Iris pigment epithelial cell (primary cell): Measurements from ENCODE around the gene ARSD.
"Not testable (repeated sequence)": the region's sequence is repeated elsewhere in the genome, so short reads cannot be mapped to it uniquely, and the experiment has no call there.

Experiments
- DNase-seq: peaks from one replicate; pipeline ENCODE4 v3.0.0-alpha.2; 2011; ENCODE audit warnings: low read depth

Gene ARSD

DNA sequence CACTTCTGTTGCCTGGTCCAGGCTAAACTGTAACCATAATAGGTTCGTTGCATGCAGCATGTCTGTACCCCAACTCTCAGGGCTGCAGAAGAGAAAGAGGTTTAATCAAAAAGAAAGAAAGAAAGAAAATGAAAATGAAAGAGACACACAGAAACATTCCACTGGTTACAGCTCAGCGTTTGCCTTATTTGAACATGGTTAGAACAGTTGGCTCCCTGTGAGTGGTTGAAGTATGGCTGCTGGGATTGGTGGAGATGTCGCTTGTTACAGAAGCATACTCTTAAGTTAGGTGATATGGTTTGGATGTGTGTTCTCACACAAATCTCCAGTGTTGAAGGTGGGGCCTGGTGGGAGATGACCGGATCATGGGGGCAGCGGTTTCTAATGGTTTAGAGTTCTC is 36.3 kb downstream of the ARSD start:
- DNase-seq: no peak

DNA sequence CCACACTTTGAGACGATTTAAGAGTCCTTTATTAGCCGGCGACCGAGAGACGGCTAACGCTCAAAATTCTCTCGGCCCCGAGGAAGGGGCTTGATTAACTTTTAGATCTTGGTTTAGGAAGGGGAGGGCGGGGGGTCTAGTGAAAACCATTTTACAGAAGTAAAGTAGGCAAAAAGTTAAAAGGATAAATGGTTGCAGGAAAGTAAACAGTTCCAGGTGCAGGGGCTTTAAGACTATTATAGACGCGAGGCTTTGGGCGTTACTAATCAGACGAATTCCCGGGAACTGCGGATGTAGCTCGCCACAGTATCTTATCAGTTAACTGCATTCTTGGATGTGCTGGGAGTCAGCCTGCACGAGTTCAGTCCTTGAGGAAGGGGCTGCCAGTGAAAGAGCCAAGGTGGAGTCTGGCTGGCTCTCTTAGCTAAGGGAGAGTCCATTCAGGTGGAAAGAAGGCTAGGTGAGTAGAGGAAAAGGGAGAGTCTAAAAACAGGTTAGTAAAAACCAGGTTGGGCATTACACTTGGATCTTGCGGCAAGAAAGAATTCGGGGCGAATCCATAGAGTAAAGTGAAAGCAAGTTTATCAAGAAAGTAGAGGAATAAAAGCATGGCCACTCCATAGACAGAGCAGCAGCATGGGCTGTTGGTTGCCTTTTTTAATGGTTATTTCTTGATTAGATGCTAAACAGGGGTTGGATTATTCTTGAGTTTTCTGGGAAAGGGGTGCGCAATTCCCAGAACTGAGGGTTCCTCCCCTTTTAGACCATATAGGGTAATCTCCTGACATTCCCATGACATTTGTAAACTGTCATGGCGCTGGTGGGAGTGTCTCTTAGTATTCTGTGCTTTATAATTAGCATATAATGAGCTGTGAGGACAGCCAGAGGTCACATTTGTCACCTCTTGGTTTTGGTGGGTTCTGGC is 38.3 kb downstream of the ARSD start:
- DNase-seq: not testable (repeated sequence)

DNA sequence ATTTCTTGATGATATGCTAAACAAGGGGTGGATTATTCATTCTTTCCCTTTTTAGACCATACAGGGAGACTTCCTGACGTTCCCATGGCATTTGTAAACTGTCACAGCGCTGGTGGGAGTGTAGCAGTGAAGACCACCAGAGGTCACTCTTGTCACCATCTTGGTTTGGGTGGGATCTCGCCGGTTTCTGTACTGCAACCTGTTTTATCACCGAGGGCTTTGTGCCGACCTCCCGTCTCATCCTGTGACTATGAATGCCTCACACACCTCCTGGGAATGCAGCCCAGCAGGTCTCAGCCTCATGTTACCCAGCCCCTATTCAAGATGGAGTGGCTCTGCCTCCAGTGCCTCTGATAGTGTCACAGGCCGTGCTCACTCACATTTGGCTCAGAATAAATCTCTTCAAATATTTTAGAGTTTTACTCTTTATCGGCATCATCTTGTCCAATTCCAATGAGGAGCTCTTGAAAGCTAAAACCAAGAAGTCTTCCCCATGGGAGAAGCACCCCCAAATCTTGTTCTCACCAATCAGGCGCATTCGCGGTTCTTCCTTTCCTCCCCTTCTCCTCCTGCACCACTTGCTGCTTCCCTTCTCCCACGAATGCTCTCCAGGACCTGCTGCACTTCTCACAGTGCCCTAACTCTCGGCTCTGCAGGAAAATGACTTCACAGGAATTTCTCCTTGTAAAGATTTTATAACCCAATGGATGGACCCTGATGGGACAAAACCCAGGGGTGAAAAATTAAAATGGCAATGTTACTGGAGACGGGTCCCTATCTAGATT is 39.2 kb downstream of the ARSD start:
- not testable (repeated sequence) for DNase-seq

DNA sequence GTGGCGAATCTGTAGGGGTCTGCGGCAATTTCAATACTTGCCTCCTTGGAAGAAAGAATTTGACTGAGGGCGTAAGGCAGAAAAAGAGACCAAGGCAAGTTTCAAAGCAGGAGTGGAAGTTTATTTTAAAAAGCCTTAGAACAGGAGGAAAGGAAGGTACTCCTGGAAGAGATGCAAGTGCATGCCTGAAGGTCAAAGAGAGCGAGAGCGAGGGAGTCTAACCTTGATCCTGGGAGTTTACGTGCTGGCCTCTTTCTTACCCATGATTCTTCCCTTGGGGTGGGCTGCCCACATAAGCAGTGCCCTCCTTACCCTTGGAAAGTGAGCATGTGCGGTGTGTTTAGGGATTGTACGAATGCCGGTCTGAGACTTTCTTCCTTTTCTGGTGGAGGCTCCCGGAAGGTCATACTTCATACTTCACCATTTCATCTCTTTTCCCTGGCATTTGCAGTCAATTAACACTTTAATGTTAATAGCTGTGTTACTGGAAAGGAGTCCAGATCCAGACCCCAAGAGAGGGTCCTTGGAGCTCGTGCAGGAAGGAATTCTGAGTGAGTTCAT is 40.0 kb downstream of the ARSD start:
- no peak for DNase-seq

DNA sequence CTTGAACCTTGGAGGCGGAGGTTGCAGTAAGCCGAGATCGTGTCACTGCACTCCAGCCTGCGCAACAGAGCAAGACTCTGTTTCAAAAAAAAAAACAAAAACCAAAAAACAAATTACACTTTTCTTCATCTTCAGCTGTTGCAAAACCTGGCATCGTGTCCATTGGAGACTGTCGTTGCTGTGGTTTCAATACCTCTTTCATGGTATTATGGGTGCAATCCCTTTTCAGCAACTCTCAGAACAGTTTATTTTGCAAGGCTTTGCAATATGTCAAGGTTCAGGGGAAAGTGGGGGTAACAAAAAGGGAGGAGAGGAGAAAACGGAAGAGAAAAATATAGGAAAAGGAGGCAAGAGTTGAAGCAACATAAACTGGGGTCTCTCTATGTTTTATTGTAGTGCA is 40.8 kb downstream of the ARSD start:
- no peak for DNase-seq

DNA sequence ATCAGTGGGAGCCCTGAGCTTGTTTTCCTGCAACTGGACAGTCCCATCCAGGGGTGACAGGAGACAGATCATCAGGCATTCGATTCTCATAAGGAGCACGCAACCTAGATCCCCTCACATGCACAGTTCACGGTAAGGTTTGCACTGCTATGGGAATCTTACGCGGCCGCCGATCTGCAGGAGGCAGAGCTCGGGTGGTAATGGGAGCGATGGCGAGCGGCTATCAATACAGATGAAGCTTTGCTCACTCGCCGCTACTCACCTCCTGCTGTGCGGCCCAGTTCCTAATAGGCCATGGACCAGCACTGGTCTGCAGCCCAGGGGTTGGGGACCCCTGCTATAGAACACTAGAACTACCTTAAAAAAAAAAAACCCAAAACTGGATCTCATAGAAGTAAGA is 45.4 kb downstream of the ARSD start:
- no peak for DNase-seq

DNA sequence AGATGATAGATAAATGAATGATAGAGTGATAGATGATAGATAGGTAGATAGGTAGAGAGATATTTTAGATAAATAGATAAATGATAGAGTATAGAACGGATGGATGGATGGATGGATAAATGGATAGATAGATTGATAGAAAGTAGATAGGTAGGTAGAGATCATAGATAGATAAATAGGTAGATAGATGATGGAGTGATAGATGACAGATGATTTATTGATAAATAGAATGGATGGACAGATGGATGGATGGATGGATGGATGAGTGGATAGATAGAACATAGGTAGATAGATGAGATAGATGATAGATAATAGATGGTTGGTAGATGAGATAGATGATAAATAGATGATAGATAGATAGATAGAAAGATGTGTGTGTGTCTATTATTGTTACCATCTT is 49.5 kb downstream of the ARSD start:
- no peak for DNase-seq

DNA sequence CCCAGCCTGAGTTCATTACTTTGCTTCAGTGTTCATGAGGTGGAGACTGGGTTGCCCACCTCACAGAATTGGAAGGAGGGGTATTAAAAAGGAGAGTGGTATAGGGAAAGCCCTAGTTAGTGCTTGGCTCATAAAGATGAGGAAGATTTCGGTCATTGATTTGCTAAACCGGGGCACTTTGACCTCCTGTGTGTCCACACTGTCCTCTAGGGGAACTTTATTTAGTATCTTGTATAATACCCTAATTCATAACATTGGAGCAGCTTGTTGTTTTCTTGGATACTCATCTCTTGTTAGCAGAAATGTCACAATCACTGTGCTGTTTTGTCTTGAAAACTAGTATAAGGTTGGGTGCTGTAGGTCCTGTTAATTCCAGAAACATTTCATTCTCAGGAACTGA is 50.6 kb downstream of the ARSD start:
- no peak for DNase-seq

DNA sequence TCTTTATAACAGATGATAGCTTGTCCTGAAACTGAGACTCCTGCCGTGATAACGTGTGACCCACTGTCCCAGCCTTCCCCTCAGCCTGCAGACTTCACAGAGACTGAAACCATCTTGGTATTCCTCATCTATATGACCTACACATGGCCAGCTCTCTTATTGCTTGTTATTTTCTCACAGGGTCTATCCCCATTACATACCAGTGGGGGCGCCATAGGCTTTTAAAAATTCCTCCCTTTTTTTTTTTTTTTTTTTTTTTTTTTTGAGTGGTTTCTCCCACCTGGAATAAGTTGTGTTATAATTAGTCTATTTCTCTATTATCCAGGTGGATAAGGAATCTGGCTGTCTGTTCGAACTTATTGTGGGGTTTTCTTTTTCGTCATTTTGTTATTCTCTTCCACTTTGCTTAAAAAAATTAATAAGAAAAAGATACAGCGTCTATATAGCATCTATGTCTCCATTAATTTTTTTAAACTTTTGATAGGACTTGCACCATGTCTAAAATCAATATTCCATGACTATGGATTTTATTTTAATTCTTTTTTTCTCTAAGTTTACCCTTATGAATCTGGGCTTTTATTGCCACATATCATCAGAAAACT is 53.2 kb downstream of the ARSD start:
- DNase-seq: peak; percentile 27

DNA sequence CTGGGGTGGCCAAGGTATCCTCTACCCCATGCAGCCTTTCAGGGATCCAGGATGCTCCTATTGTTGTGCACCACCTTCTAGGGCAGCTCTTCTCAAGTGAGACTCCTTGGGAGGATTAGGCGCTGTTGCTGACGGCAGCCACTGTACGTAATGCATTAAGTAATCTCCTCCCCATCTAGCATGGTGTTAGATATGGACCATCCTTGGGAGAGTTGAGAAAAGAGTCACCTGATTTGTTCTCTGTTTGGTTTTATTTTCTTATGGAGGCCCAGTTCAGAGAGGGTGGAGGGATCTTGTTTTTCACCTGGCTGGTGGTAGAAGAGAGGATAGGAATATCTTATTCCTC is 54.0 kb downstream of the ARSD start:
- DNase-seq: no peak

DNA sequence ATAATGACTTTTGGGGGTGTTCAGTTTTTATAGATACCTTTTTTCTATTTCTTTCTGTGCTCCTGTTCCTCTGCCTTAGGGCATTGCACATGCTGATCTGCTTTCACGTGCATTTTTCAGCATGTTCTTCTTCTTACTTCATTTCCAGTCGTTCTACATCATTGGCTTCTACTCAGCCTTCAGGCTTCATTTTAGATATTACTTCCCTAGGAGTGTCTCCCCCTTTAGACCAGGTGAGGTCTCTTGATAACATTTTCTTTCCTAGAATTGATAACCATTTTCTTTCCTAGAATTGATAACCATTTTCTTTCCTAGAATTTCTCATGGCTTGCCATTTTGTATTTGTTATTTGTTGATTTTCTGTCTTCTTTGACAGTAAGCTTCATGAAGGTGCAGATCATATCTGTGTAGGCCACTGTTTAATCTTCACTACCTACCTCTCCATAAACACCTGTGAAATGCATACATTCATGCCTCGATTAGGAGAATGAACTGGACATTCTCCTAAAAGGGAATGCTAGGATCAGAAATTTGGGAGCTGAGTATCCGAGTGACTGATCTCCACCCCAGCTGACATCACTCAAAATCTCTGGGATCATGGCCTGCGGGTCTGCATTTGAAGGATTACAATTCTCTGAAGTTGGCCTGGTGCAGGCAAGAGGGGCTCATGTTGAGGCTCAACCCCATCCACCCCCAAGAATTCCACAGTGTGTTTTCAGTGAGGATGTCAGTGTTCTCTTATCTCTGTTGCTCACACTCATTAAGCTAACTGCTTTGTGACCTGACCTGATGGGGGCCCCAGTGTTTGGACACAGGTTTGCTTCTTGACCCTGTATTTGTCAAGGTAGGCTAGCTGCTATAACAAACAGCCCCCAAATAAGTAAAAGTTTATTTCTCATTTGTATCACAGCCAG is 54.7 kb downstream of the ARSD start:
- no peak for DNase-seq

DNA sequence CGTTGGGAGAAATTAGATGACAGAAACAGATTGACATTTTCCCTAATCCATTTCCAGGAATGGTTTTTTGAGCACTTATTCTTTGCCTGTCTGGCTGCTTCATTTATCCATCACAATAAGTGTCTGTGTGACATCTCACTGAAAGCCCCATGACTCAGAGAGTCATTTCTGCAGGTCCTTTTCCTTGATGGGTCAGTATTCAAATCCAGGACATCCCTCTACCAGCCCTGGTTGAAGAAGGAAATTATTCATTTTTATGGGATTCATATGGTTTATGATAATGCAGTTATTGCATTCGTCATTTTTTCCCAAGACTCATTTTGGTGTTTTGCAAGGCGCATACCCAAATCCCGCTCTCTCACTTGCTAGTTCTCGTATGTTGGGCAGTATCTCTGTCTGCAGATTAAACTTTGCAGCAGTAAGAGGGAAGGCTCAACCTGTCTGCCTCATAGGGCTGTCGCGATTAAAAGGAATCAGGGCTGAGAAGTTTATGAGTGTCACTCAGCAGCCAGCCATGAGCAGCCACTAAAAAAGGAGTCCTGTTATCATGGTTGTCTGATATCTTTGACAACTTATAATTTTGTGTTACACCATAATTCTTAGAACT is 56.4 kb downstream of the ARSD start:
- DNase-seq: no peak

DNA sequence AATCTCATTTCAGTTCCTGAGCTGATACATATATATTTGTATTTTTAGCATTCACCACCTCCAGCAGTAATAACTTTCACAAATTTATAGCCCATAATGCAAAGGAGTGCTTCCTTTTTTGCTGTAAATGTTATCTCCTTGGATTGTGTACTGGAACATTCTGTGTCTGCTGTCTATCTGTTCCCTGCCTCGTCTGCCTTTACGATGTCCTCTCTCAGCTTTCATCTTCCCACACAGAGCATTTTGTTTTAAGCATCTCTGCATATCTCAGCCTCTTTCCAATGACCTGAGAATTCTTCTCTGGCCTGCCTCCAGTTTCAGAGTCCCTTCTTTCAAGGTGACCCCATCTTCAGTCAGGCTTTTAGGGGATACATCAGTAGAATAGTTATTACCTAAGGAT is 57.3 kb downstream of the ARSD start:
- no peak for DNase-seq

DNA sequence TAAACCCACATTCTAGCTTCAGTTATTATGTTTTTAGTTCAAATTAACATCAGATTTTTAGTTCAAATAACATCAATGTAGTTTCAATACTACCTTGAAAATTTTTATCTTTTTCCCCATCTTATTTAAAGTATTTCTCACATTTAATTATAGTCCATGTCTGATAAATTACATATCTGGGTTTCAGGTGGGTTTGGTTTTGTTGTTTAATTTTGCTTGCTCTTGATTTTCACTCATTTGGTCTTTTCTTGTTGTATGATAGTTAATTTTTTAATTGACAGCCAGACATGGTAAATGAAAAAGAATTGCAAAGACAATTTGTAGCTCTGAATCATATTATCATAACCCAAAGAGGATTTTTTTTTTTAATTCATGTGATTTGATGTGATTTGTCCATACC is 58.5 kb downstream of the ARSD start:
- DNase-seq: no peak

DNA sequence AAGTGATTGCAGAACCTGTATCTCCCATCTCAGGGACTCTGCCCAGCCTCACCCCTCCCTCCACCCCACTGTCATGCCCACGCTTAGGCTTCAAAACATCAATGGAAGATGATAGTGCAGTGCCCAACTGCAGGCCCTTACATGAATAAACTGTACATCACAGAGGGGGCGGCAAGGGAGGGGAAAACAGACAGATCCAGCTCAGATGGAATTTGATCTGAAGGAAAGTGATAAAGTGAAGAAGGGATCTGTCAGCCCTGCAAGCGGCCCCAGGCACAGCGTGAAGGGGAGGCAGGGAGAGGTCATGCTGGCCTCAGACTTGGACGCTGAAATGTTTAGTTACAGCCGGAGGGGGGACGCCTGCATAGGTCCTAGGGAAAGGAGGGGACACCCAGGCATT is 61.9 kb downstream of the ARSD start:
- DNase-seq: no peak

DNA sequence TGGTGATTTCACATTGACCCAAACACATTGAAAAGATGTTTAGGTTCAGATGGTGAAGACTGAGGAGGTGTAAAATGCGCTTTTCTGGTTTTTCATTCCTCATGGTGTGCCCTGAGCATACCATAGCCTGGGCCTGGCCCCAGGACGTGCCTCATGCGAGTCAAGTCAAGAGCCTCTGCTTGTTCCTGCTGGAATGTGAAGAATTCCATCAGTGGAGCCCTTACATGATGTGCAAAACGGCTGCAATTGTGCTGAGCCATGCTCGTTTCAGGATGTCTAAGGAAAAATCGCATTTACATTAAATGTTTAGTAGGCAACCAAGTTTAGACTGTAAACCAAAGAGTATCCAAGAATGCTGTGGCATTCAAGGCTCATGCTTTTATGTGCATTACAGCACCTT is 65.5 kb downstream of the ARSD start:
- peak; percentile 40 for DNase-seq

DNA sequence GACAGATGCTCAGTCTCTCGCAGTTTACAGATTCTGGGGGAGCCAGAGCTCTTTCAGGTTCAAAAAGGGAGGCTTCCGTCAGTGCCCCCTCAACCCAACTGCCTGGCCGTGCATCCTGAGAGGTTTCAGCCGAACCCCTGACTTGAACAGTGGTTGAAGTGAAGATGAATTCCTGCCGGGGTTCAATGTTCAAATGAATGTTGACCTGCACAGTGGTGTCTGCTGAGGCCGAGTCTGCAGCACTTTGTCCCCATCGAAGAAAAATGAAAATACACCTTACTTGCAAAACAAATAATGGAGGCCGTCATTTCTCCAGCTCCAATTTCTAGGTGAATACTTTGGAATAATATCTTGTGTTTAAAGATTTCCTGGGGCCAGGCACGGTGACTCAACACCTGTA is 66.7 kb downstream of the ARSD start:
- DNase-seq: no peak

DNA sequence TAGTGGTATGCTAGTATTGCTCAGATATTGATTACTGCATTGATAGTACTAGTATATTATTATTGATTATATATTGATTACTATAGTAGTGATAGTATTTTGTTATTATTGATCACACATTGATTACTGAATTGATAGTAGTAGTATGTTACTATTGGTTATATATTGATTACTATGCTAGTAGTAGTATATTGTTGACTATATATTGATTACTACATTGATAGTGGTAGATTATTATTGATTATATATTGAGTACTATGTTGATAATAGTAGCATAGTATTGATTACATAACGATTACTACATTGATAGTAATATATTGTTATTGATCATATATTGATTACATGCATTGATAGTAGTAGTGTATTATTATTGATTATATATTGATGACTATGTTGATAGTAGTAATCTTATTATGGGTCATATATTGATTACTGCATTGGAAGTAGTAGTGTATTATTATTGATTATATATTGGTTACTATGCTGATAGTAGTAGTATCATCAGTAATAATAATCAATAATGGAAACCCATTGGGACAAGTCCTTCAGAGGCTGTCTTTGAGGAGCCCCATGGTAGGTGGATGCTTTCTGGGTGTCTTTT is 69.8 kb downstream of the ARSD start:
- no peak for DNase-seq

DNA sequence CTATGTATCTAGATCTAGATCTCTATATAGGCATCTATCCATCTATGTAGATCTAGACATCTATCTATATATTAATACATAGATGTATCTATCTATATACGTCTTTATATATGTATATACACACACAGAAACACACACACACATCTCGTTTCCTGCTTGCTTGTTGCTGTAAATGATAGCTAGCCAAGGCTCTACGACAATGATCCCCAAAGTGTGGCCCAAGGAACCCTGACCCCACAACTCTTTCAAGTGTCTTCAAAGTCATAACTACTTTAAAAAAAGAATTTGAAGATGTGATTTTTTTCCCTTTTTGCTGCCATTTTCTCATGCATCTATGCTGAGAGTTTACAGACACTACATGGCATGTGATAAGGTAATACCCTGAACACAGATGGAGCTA is 71.6 kb downstream of the ARSD start:
- no peak for DNase-seq

DNA sequence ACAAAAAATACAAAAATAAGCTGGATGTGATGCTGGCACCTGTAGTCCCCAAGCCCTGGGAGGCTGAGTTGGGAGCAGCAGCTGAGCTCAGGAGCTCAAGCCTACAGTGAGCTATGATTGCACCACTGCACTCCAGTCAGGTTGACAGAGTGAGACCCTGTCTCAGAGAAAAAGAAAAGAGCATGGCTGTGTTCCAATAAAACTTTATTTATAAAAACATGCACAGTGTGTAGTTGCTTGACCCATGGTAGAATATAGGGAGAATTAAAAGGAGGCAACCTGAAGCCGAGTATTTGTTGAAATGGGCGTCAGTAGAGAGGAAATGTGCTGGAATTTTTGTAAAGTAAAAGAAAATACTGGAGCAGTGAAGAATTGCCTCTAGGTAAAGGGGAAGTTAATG is 73.4 kb downstream of the ARSD start:
- no peak for DNase-seq

DNA sequence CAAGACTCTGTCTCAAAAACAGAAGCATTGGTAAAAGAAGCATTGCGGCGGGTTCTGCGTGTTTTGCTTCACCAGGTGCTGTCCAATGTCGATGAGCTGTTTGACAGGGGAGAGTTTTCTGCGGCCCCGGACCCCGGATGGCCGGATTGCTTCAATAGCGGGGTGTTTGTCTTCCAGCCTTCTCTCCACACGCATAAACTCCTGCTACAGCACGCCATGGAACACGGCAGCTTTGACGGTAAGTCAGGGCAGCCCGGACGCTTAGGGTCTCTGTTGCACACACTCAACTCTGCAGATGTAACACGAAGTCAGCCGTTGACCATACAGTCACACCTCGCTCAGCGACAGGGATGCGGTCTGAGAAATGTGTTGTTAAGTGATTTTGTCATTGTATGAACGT is 74.2 kb downstream of the ARSD start:
- no peak for DNase-seq
